ENCODE measurements around the gene CNTNAP2. TPM values are rescaled to one million over a fixed set of nuclear protein-coding genes. Genes with fewer than 3 reads are reported as not detected.

CNTNAP2 gene
- total and polyA plus RNA-seq, 9 of the 15 experiments (the other 6 are each of a cell fraction or from before 2014, with no cell fraction given) = 0.04 to 0.62 (median 0.09) TPM; not detected in 4

DNA sequence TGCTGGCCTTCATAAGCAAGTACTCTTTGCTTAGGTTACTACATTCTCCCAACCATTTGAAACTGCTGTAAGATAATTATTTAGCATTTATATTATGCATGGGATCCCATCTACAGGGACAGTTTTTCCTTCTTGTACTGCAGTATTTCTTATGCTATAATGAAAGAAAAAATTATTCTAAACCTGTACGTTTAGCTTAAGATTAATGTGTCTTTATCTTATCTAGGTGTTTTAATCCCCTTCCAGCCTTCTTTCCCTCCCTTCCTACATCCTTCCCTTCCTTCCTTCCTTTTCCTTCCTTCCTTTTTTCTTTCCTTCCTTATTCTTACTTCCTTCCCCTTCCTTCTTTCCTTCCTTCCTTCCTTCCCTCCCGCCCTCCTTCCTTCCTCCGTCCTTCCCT is 778.3 kb downstream of the CNTNAP2 start:
- TF ChIP-seq, protein P1, sequence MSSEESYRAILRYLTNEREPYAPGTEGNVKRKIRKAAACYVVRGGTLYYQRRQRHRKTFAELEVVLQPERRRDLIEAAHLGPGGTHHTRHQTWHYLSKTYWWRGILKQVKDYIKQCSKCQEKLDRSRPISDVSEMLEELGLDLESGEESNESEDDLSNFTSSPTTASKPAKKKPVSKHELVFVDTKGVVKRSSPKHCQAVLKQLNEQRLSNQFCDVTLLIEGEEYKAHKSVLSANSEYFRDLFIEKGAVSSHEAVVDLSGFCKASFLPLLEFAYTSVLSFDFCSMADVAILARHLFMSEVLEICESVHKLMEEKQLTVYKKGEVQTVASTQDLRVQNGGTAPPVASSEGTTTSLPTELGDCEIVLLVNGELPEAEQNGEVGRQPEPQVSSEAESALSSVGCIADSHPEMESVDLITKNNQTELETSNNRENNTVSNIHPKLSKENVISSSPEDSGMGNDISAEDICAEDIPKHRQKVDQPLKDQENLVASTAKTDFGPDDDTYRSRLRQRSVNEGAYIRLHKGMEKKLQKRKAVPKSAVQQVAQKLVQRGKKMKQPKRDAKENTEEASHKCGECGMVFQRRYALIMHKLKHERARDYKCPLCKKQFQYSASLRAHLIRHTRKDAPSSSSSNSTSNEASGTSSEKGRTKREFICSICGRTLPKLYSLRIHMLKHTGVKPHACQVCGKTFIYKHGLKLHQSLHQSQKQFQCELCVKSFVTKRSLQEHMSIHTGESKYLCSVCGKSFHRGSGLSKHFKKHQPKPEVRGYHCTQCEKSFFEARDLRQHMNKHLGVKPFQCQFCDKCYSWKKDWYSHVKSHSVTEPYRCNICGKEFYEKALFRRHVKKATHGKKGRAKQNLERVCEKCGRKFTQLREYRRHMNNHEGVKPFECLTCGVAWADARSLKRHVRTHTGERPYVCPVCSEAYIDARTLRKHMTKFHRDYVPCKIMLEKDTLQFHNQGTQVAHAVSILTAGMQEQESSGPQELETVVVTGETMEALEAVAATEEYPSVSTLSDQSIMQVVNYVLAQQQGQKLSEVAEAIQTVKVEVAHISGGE (CRISPR knock-in tag; IDR thresholded peaks at IDR 0.05) = no peak
- TF ChIP-seq ERF (CRISPR knock-in tag; IDR thresholded peaks at IDR 0.05) (no peak), TCFL5 (CRISPR knock-in tag; conservative IDR thresholded peaks at IDR 0.05) (no peak), PCBP2 (IDR thresholded peaks at IDR 0.05; ENCODE audit: low read depth, low read length, poor library complexity, severe bottlenecking) (peak; percentile 94), HNRNPK (IDR thresholded peaks at IDR 0.05; ENCODE audit: low read depth, low read length, poor library complexity, severe bottlenecking) (peak; percentile 59)
- 0% methylated on average over 3 of the region's 3 CpGs for WGBS (ENCODE audit: insufficient coverage, low coverage, missing lambda C conversion rate)
- H3K9ac ChIP-seq (ENCODE audit: insufficient read depth in 1 of 2, low read depth in 2 of 2, low read length in 2 of 2) = no peak overlapping the region
- DNase-seq (ENCODE audit: extremely low read depth in 1 of 4, low spot score in 3 of 4) = no peak
- no peaks in the 10 kb centered on the region for H4K20me1 ChIP-seq (replicated peaks; ENCODE audit: control insufficient read depth, insufficient read depth, low read length)
- intact Hi-C loops (cut with micrococcal nuclease) = no loop called here
- no peak overlapping the region for H2AFZ ChIP-seq (ENCODE audit: low read depth, low read length)
- in situ Hi-C loops (cut with MboI) = no loop called here
- no peaks in the 10 kb centered on the region for H3K36me3 ChIP-seq (ENCODE audit: control insufficient read depth, insufficient read depth, low read length)
- no peak for ATAC-seq
- ChIA-PET CTCF (ENCODE audit: low intra/inter-chr PET ratio) (no interaction called here), POLR2A (no interaction called here)
- H3K4me2 ChIP-seq (ENCODE audit: insufficient read depth, low read length) = no peak overlapping the region
- no peak for FAIRE-seq
- no peaks in the 10 kb centered on the region for H3K4me1 ChIP-seq (replicated peaks in 1 of 2; ENCODE audit: control insufficient read depth in 2 of 2, insufficient read depth in 2 of 2, low read length in 2 of 2)
- no peaks in the 10 kb centered on the region for H3K79me2 ChIP-seq (ENCODE audit: control insufficient read depth, insufficient read depth, low read length)
- no peaks in the 10 kb centered on the region for H3K9me3 ChIP-seq (replicated peaks; ENCODE audit: control insufficient read depth, insufficient read depth, low read depth, low read length)
- no peaks in the 10 kb centered on the region for H3K9me1 ChIP-seq (ENCODE audit: control insufficient read depth, insufficient read depth, low read length)
- H3K27ac ChIP-seq (ENCODE audit: extremely low read depth, low read depth, low read length) = no peak overlapping the region
- H3K27me3 ChIP-seq (ENCODE audit: control insufficient read depth in 2 of 2, insufficient read depth in 2 of 2, low read length in 2 of 2) = no peaks in the 10 kb centered on the region
- no TSS peak for BruUV-seq (replicated peaks)
- H3K4me3 ChIP-seq = no peak overlapping the region
